Stimulated activated CD4-positive, alpha-beta T cell treated with anti-CD3 and anti-CD28 coated beads, Interleukin-1b, Interleukin-23, amount 100 ng/mL, for 4 hours (primary cell): Measurements from ENCODE around the gene HIGD1A.

Experiments
- DNase-seq, 2 donors: peaks; one replicate each; pipeline ENCODE4 v3.0.0-alpha.2; 2020; ENCODE audit warnings: low read depth in 2 of 2

Gene HIGD1A

GRCh38 chr3:42735019-42735418 lies 69.3 kb downstream of the HIGD1A start:
- no peak for DNase-seq

DNA sequence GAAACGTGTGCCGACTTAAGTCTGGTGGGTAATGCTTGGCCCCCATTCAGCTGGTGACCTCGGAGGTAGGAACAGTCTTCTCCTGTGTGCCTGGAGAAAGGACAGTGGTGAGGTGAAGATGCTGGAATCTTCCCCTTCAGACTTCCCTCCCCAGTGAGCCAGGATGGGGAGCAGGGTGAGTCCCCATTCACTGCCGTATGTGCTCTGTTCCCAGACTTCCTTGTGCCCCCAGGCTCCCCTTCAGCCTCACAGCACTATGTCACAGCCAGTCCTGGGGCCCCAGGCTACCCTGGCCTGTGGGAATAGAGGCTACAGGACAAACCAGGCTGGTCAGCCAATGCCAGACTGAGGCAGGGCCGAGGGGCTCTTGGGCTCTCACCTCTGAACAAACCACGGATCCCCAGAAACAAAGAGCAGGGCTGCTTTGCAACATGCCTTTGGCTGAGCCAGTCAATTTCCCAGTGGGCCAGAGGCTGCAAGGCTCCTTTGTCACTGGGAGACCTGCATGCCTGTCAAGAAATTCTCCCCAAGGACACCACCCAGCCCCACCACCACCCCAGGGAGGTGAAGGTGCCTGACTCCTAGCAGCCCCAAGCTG lies 69.9 kb downstream of the HIGD1A start:
- no peak for DNase-seq

GRCh38 chr3:42733501-42734262 lies 70.6 kb downstream of the HIGD1A start:
- DNase-seq = no peak
